GM12872 (cell line): ENCODE data around the gene OST4.

Source experiments
- TF ChIP-seq, protein P1 (sequence below): IDR thresholded peaks from 3 replicates; pipeline ENCODE4 v1.5.1; 2011; ENCODE audit warnings: low read depth, mild to moderate bottlenecking, low read length, moderate library complexity; ENCODE audit not compliant: insufficient read depth

Gene OST4

GRCh38 chr2:27102329-27102728 is 30.9 kb upstream of the OST4 start:
- TF ChIP-seq, protein P1, sequence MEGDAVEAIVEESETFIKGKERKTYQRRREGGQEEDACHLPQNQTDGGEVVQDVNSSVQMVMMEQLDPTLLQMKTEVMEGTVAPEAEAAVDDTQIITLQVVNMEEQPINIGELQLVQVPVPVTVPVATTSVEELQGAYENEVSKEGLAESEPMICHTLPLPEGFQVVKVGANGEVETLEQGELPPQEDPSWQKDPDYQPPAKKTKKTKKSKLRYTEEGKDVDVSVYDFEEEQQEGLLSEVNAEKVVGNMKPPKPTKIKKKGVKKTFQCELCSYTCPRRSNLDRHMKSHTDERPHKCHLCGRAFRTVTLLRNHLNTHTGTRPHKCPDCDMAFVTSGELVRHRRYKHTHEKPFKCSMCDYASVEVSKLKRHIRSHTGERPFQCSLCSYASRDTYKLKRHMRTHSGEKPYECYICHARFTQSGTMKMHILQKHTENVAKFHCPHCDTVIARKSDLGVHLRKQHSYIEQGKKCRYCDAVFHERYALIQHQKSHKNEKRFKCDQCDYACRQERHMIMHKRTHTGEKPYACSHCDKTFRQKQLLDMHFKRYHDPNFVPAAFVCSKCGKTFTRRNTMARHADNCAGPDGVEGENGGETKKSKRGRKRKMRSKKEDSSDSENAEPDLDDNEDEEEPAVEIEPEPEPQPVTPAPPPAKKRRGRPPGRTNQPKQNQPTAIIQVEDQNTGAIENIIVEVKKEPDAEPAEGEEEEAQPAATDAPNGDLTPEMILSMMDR, result no peak

GRCh38 chr2:27100036-27100435 is 28.6 kb upstream of the OST4 start:
- TF ChIP-seq, protein P1, result no peak

DNA sequence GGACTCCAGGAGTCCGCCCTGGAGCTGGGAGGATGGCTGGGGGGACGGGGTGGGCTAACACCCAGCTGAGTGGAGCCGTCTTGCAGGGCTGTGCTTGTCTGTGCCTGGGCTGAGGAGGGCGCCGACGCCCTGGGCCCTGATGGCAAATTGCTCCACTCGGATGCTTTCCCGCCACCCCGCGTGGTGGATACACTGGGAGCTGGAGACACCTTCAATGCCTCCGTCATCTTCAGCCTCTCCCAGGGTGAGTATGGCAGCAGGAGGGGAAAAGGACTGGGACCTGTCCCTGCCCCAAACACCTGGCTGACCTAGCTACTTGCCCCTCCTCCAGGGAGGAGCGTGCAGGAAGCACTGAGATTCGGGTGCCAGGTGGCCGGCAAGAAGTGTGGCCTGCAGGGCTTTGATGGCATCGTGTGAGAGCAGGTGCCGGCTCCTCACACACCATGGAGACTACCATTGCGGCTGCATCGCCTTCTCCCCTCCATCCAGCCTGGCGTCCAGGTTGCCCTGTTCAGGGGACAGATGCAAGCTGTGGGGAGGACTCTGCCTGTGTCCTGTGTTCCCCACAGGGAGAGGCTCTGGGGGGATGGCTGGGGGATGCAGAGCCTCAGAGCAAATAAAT is 28.0 kb upstream of the OST4 start:
- TF ChIP-seq, protein P1, result no peak

DNA sequence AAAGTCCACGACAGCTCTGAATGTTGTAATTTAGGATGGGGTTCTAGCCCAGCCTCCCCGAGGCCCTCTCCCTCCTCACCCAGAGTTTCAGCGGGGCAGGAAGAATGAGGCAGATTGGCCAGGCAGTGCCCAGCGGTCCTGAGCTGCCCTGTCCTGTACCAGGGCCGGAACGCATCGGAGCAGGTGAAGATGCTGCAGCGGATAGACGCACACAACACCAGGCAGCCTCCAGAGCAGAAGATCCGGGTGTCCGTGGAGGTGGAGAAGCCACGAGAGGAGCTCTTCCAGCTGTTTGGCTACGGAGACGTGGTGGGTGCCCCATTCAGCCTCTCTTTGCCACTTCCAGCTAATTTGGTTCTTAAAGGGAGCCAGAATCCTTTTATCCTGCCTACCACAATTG is 25.9 kb upstream of the OST4 start:
- TF ChIP-seq, protein P1, result no peak

DNA sequence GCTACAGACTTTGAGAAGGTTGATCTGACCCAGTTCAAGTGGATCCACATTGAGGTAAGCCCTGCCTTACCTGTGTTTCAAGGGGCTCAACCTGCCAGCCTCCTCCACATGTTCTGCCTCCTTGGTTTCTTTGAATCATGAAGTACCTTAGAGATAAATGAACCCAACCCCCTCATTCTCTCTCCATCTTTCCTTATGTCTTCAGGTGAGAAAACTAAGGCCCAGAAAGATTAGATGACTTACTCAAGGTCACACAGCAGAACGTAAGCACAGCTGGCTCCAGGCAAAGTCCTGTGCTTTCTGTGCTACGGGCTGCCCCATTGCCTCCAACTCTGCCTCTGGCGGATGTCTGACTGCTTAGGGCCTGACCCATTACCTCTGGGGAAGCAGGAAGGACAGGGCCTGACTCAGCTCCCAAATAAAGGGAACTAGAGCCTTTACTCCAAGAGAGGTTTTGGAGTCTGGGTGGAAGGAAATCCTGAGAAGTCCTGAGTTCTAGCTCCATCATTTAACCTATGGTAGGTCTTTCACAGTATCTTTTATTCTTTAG is 25.4 kb upstream of the OST4 start:
- TF ChIP-seq, protein P1, result no peak

- TF ChIP-seq, protein P1, result no peak
These were observed 24.5 kb upstream of the OST4 start for GRCh38 chr2:27095745-27096651.

GRCh38 chr2:27095427-27095744 is 23.9 kb upstream of the OST4 start:
- TF ChIP-seq, protein P1, result no peak
